Measurements from ENCODE around the gene TBPL2. TPM values are rescaled to one million over a fixed set of nuclear protein-coding genes. Genes with fewer than 3 reads are reported as not detected.
"Not testable (repeated sequence)": the region's sequence is repeated elsewhere in the genome, so short reads cannot be mapped to it uniquely, and the experiment has no call there.

The TBPL2 gene
- total RNA-seq, 1 donor from 2014 or later: not detected

GRCh38 chr14:55470025-55470424 lies 29.6 kb upstream of the TBPL2 start:
- no peak for TF ChIP-seq CTCF (conservative IDR thresholded peaks at IDR 0.05; ENCODE audit: low read depth, low read length)
- no peak overlapping the region for H3K4me3 ChIP-seq (ENCODE audit: low read depth, low read length)
- no peak for DNase-seq (ENCODE audit: low read depth)

GRCh38 chr14:55467307-55467706 lies 26.9 kb upstream of the TBPL2 start:
- H3K4me3 ChIP-seq (ENCODE audit: low read depth, low read length): no peak overlapping the region
- no peak for DNase-seq (ENCODE audit: low read depth)
- no peak for TF ChIP-seq CTCF (conservative IDR thresholded peaks at IDR 0.05; ENCODE audit: low read depth, low read length)

- TF ChIP-seq CTCF (conservative IDR thresholded peaks at IDR 0.05; ENCODE audit: low read depth, low read length): no peak
- DNase-seq (ENCODE audit: low read depth): peak; percentile 27
- no peak overlapping the region for H3K4me3 ChIP-seq (ENCODE audit: low read depth, low read length)
Measured at GRCh38 chr14:55458800-55459515, 18.5 kb upstream of the TBPL2 start.

GRCh38 chr14:55457496-55457895 lies 17.1 kb upstream of the TBPL2 start:
- no peak for DNase-seq (ENCODE audit: low read depth)
- TF ChIP-seq CTCF (conservative IDR thresholded peaks at IDR 0.05; ENCODE audit: low read depth, low read length): no peak

GRCh38 chr14:55456411-55456810 lies 16.0 kb upstream of the TBPL2 start:
- DNase-seq (ENCODE audit: low read depth): not testable (repeated sequence)

More at GRCh38 chr14:55457496-55457895, 17.1 kb upstream of the TBPL2 start:
- H3K4me3 ChIP-seq (ENCODE audit: low read depth, low read length): no peak overlapping the region

GRCh38 chr14:55454264-55455002 lies 14.0 kb upstream of the TBPL2 start:
- no peak for TF ChIP-seq CTCF (conservative IDR thresholded peaks at IDR 0.05; ENCODE audit: low read depth, low read length)
- peak; percentile 40 for DNase-seq (ENCODE audit: low read depth)
- H3K4me3 ChIP-seq (ENCODE audit: low read depth, low read length): no peak overlapping the region

More at GRCh38 chr14:55456411-55456810, 16.0 kb upstream of the TBPL2 start:
- H3K4me3 ChIP-seq (ENCODE audit: low read depth, low read length): not testable (repeated sequence)

GRCh38 chr14:55451950-55452349 lies 11.5 kb upstream of the TBPL2 start:
- DNase-seq (ENCODE audit: low read depth): no peak
- no peak for TF ChIP-seq CTCF (conservative IDR thresholded peaks at IDR 0.05; ENCODE audit: low read depth, low read length)
- no peak overlapping the region for H3K4me3 ChIP-seq (ENCODE audit: low read depth, low read length)

Data from epithelial cell of proximal tubule (primary cell).